Dedifferentiated amniotic fluid mesenchymal stem cell (primary cell): Measurements from ENCODE around the gene FAM135A.
A peak's percentile ranks its signal among the peaks of the same experiment; 100 is the strongest.
"Not testable (repeated sequence)": the region's sequence is repeated elsewhere in the genome, so short reads cannot be mapped to it uniquely, and the experiment has no call there.

Experiments used
- DNase-seq: peaks from one replicate; pipeline ENCODE4 v3.0.0-alpha.2; 2016; ENCODE audit errors: extremely low spot score

FAM135A gene

GRCh38 chr6:70547313-70547712 is 134.0 kb downstream of the FAM135A start:
- DNase-seq, result no peak

- DNase-seq, result no peak
Measured at GRCh38 chr6:70547905-70548304, 134.6 kb downstream of the FAM135A start.

GRCh38 chr6:70549327-70549726 is 136.0 kb downstream of the FAM135A start:
- DNase-seq, result no peak

GRCh38 chr6:70551566-70551965 is 138.3 kb downstream of the FAM135A start:
- DNase-seq, result no peak

GRCh38 chr6:70552286-70552940 is 139.1 kb downstream of the FAM135A start:
- not testable (repeated sequence) for DNase-seq

GRCh38 chr6:70552974-70553373 is 139.7 kb downstream of the FAM135A start:
- DNase-seq, result no peak

GRCh38 chr6:70557998-70558397 is 144.7 kb downstream of the FAM135A start:
- no peak for DNase-seq

- DNase-seq, result not testable (repeated sequence)
Measured at GRCh38 chr6:70562401-70562800, 149.1 kb downstream of the FAM135A start.

- no peak for DNase-seq
Measured at GRCh38 chr6:70563530-70563929, 150.2 kb downstream of the FAM135A start.

- DNase-seq, result peak; percentile 86
Measured at GRCh38 chr6:70566751-70567382, 153.6 kb downstream of the FAM135A start, which contains the start of gene SDHAF4. SDHAF4 (plus strand) TSS chr6:70566930; CDS start chr6:70566941, 11 bp downstream.

- no peak for DNase-seq
Measured at GRCh38 chr6:70574643-70575042, 161.3 kb downstream of the FAM135A start.

GRCh38 chr6:70575899-70576495 is 162.7 kb downstream of the FAM135A start:
- DNase-seq, result no peak

- DNase-seq, result no peak
Measured at GRCh38 chr6:70586114-70586513, 172.8 kb downstream of the FAM135A start.

- no peak for DNase-seq
Measured at GRCh38 chr6:70590400-70590799, 177.1 kb downstream of the FAM135A start.

GRCh38 chr6:70592391-70593117 is 179.2 kb downstream of the FAM135A start:
- no peak for DNase-seq

- DNase-seq, result no peak
Measured at GRCh38 chr6:70593118-70593486, 179.8 kb downstream of the FAM135A start.

GRCh38 chr6:70599187-70599586 is 185.9 kb downstream of the FAM135A start:
- DNase-seq, result no peak

GRCh38 chr6:70601014-70601413 is 187.7 kb downstream of the FAM135A start:
- no peak for DNase-seq

GRCh38 chr6:70604254-70604653 is 190.9 kb downstream of the FAM135A start:
- DNase-seq, result no peak

GRCh38 chr6:70607371-70607770 is 194.1 kb downstream of the FAM135A start:
- not testable (repeated sequence) for DNase-seq

- not testable (repeated sequence) for DNase-seq
Measured at GRCh38 chr6:70609181-70609580, 195.9 kb downstream of the FAM135A start.
